CD14-positive monocyte (primary cell): ENCODE measurements around the gene THSD4. TPM values are rescaled to one million over a fixed set of nuclear protein-coding genes. Genes with fewer than 3 reads are reported as not detected.

Experiments used
- DNase-seq, 3 donors: peaks; one replicate each; pipeline ENCODE4 v3.0.0-alpha.2; 2011 to 2022
- H2AFZ ChIP-seq: 2 replicates; pipeline ENCODE4 v1.6.0; 2012; ENCODE audit warnings: mild to moderate bottlenecking, low read depth, low read length, inconsistent platforms; ENCODE audit not compliant: insufficient read depth, poor library complexity, severe bottlenecking
- H3K27ac ChIP-seq, 2 donors: 1 replicate in 1 of 2; 2 replicates in 1 of 2; pipeline ENCODE4 v1.5.1; 2012 to 2013; ENCODE audit warnings: low read length in 2 of 2, control low read depth in 1 of 2, inconsistent platforms in 1 of 2, low read depth in 1 of 2, mild to moderate bottlenecking in 1 of 2
- H3K27me3 ChIP-seq, 2 donors: one replicate each; pipeline versions ENCODE4 v1.6.0 to v1.6.1; 2011 to 2013; ENCODE audit warnings: low read length in 2 of 2; ENCODE audit not compliant: control insufficient read depth in 2 of 2, insufficient read depth in 2 of 2
- H3K36me3 ChIP-seq, 2 donors: replicated peaks in 1 of 2; 1 replicate in 1 of 2; 2 replicates in 1 of 2; pipeline versions ENCODE4 v1.5.1 to v1.6.1; 2012 to 2013; ENCODE audit warnings: low read length in 2 of 2, control low read depth in 1 of 2, inconsistent platforms in 1 of 2, mild to moderate bottlenecking in 1 of 2; ENCODE audit not compliant: insufficient read depth in 2 of 2, control insufficient read depth in 1 of 2
- H3K4me1 ChIP-seq, 2 donors: 1 replicate in 1 of 2; 2 replicates in 1 of 2; pipeline versions ENCODE4 v1.5.1 to v1.6.1; 2012 to 2013; ENCODE audit warnings: low read length in 2 of 2, control low read depth in 1 of 2, inconsistent platforms in 1 of 2, mild to moderate bottlenecking in 1 of 2, moderate library complexity in 1 of 2; ENCODE audit not compliant: insufficient read depth in 2 of 2, control insufficient read depth in 1 of 2
- H3K4me2 ChIP-seq: replicated peaks from 2 replicates; pipeline ENCODE3; 2012; ENCODE audit warnings: low read length, moderate library complexity, mild to moderate bottlenecking; ENCODE audit not compliant: poor library complexity, severe bottlenecking; ENCODE audit errors: extremely low read depth
- H3K4me3 ChIP-seq, 3 experiments: fragments of 200-600 bp in 1 of 3; sonication (generic) in 1 of 3; replicated peaks in 1 of 3; 1 replicate in 2 of 3; 2 replicates in 1 of 3; pipeline ENCODE4 v1.5.1; 2011 to 2013; ENCODE audit warnings: low read length in 3 of 3, mild to moderate bottlenecking in 3 of 3, control low read depth in 2 of 3, low read depth in 2 of 3, inconsistent platforms in 1 of 3, moderate library complexity in 1 of 3
- H3K79me2 ChIP-seq: 2 replicates; pipeline ENCODE4 v1.6.0; 2012; ENCODE audit warnings: mild to moderate bottlenecking, control low read depth, inconsistent platforms, low read length, moderate library complexity; ENCODE audit not compliant: insufficient read depth
- H3K9ac ChIP-seq: 2 replicates; pipeline ENCODE4 v1.6.0; 2017; ENCODE audit warnings: low read length, mild to moderate bottlenecking; ENCODE audit not compliant: insufficient read depth, poor library complexity, severe bottlenecking
- H3K9me3 ChIP-seq, 2 donors: replicated peaks in 1 of 2; 1 replicate in 1 of 2; 2 replicates in 1 of 2; pipeline versions ENCODE4 v1.5.1 to v1.6.1; 2012 to 2013; ENCODE audit warnings: low read length in 2 of 2, control low read depth in 1 of 2; ENCODE audit not compliant: control insufficient read depth in 1 of 2, insufficient read depth in 1 of 2
- H4K20me1 ChIP-seq: 2 replicates; pipeline ENCODE4 v1.6.0; 2012; ENCODE audit warnings: mild to moderate bottlenecking, low read length, control low read depth, moderate library complexity; ENCODE audit not compliant: insufficient read depth
- H3K27ac Mint-ChIP-seq, 7 donors: one replicate each; pipeline ENCODE4 v1.8.0; 2020; ENCODE audit warnings: mild to moderate bottlenecking in 7 of 7, mixed read lengths in 7 of 7, moderate library complexity in 6 of 7, inconsistent platforms in 2 of 7
- H3K27me3 Mint-ChIP-seq, 3 donors: one replicate each; pipeline ENCODE4 v1.8.0; 2021 to 2022; ENCODE audit warnings: low read depth in 3 of 3, mild to moderate bottlenecking in 3 of 3, mixed read lengths in 3 of 3, moderate library complexity in 3 of 3, inconsistent platforms in 1 of 3
- H3K36me3 Mint-ChIP-seq, 2 donors: one replicate each; pipeline ENCODE4 v1.8.0; 2020; ENCODE audit warnings: mixed read lengths in 2 of 2, inconsistent platforms in 1 of 2, mild to moderate bottlenecking in 1 of 2
- H3K4me1 Mint-ChIP-seq: one replicate; pipeline ENCODE4 v1.8.0; 2020; ENCODE audit warnings: mild to moderate bottlenecking, mixed read lengths
- H3K4me3 Mint-ChIP-seq, 2 donors: one replicate each; pipeline ENCODE4 v1.8.0; 2020; ENCODE audit warnings: mild to moderate bottlenecking in 2 of 2, mixed read lengths in 2 of 2, moderate library complexity in 1 of 2
- H3K9me3 Mint-ChIP-seq, 7 donors: one replicate each; pipeline ENCODE4 v1.8.0; 2020 to 2022; ENCODE audit warnings: mixed read lengths in 7 of 7, mild to moderate bottlenecking in 6 of 7, moderate library complexity in 6 of 7, inconsistent platforms in 2 of 7
- WGBS: methylation state at CpG from one replicate; pipeline ENCODE4 v1.1.5; 2013; ENCODE audit warnings: missing lambda C conversion rate; ENCODE audit not compliant: insufficient coverage; 5-methylcytosine and 5-hydroxymethylcytosine counted together
- intact Hi-C, 2 donors: fragments of 100-400 bp; cut with micrococcal nuclease; formaldehyde crosslinking; loops; one replicate each; pipeline versions ENCODE4 v1.15.0 to v1.15.1; 2023
- polyA plus RNA-seq, 3 donors: library from polyadenylated mRNA; depleted of rRNA in 1 of 3; unstranded in 2 of 3; stranded (reverse) in 1 of 3; fragments of 300-500 nt in 2 of 3; fragments of >200 nt in 1 of 3; fragmentation: Illumina TruSeq in 2 of 3; gene quantifications; 1 replicate in 2 of 3; 2 replicates in 1 of 3; pipeline ENCODE4 v1.2.3, GENCODE V29; 2012 to 2021
- TF ChIP-seq, protein P1 (sequence below): fragments of 200-600 bp; IDR thresholded peaks from one replicate; pipeline ENCODE4 v1.8.0; 2022; ENCODE audit warnings: antibody characterized with exemption, mild to moderate bottlenecking

Gene THSD4
- polyA plus RNA-seq, 3 donors: not detected

DNA sequence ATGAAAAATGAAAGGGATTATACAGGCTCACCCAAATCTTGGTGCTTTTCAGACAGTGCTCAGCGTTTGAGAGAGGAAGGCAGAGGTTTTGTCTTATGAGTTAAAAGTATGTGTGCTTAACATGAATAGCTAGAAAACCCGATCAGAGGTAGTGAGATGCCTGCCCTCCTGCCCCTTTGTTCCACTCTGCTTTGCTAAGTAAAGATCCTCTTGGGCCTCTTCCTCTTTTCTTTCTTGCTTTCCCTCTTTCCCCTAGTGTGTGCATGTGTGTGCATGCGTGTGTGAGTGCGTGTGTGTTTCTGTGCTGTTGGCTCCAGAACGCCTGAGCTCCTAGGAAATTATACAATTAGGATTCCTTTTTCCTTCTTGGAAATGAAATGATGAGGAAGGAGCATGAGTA, 433.8 kb downstream of the THSD4 start:
- no peak overlapping the region for H3K27ac Mint-ChIP-seq
- Histone ChIP-seq H3K4me2 (no peak overlapping the region), H3K27me3 (no peaks in the 10 kb centered on the region), H3K36me3 (no peaks in the 10 kb centered on the region), H3K4me1 (no peaks in the 10 kb centered on the region), H2AFZ (no peak overlapping the region), H3K9me3 (no peaks in the 10 kb centered on the region), H3K4me3 (no peak overlapping the region), H3K27ac (no peak overlapping the region), H3K9ac (no peak overlapping the region), H3K79me2 (no peaks in the 10 kb centered on the region), H4K20me1 (no peaks in the 10 kb centered on the region)
- H3K4me3 Mint-ChIP-seq: no peak overlapping the region
- DNase-seq: no peak
- H3K4me1 Mint-ChIP-seq: no peaks in the 10 kb centered on the region
- no peaks in the 10 kb centered on the region for H3K36me3 Mint-ChIP-seq
- intact Hi-C loops: no loop called here
- 0% methylated on average over 1 of the region's 5 CpGs for WGBS
- TF ChIP-seq, protein P1, sequence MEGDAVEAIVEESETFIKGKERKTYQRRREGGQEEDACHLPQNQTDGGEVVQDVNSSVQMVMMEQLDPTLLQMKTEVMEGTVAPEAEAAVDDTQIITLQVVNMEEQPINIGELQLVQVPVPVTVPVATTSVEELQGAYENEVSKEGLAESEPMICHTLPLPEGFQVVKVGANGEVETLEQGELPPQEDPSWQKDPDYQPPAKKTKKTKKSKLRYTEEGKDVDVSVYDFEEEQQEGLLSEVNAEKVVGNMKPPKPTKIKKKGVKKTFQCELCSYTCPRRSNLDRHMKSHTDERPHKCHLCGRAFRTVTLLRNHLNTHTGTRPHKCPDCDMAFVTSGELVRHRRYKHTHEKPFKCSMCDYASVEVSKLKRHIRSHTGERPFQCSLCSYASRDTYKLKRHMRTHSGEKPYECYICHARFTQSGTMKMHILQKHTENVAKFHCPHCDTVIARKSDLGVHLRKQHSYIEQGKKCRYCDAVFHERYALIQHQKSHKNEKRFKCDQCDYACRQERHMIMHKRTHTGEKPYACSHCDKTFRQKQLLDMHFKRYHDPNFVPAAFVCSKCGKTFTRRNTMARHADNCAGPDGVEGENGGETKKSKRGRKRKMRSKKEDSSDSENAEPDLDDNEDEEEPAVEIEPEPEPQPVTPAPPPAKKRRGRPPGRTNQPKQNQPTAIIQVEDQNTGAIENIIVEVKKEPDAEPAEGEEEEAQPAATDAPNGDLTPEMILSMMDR: no peak
- peaks cover 2 to 10% (median 4%) of the 10 kb centered on the region in 3 donors for H3K27me3 Mint-ChIP-seq
- H3K9me3 Mint-ChIP-seq: peaks cover 0 to 2% (median 0%) of the 10 kb centered on the region in 7 donors

DNA sequence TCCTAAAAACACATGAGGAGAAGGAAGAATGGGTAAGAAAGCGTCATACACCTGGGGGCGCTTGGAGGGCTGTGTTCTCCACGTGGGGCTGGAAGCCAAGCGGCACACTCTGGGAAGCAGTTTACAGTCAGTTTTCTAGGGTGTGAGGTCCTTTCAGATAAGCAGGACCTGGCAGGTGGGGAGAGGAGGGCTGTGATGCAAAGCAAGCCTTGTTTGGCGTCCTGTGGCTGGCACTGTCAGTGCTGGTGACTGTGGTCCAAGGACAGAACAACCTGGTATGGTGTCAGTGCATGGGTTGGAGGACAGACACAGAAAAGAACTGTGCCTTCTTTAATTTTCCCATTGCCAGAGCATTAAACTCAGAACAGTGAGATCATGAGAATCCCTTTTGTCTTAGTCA, 434.4 kb downstream of the THSD4 start:
- H3K9ac ChIP-seq: no peak overlapping the region
- no peak for DNase-seq
- H2AFZ ChIP-seq: no peak overlapping the region
- H3K9me3 ChIP-seq: no peaks in the 10 kb centered on the region
- no peak overlapping the region for H3K27ac Mint-ChIP-seq
- intact Hi-C loops: no loop called here
- no peak overlapping the region for H3K4me2 ChIP-seq
- TF ChIP-seq, protein P1: no peak
- no peaks in the 10 kb centered on the region for H4K20me1 ChIP-seq
- 89% methylated on average over 5 of the region's 5 CpGs for WGBS
- H3K4me3 Mint-ChIP-seq: no peak overlapping the region
- no peak overlapping the region for H3K4me3 ChIP-seq
- H3K4me1 Mint-ChIP-seq: no peaks in the 10 kb centered on the region
- H3K36me3 Mint-ChIP-seq: no peaks in the 10 kb centered on the region
- peaks cover 2 to 14% (median 6%) of the 10 kb centered on the region in 3 donors for H3K27me3 Mint-ChIP-seq
- H3K4me1 ChIP-seq: no peaks in the 10 kb centered on the region
- H3K9me3 Mint-ChIP-seq: peaks cover 0 to 3% (median 2%) of the 10 kb centered on the region in 7 donors
- no peak overlapping the region for H3K27ac ChIP-seq
- no peaks in the 10 kb centered on the region for H3K36me3 ChIP-seq
- no peaks in the 10 kb centered on the region for H3K79me2 ChIP-seq
- H3K27me3 ChIP-seq: no peaks in the 10 kb centered on the region
